Hippocampal formation (tissue), 2 donors: Measurements from ENCODE around the gene MSH4.
A peak's percentile ranks its signal among the peaks of the same experiment; 100 is the strongest.
"Not testable (repeated sequence)": the region's sequence is repeated elsewhere in the genome, so short reads cannot be mapped to it uniquely, and the experiment has no call there.

Experiments used
- DNase-seq, 2 donors: peaks; one replicate each; lab custom pipeline; 2025; lab: John Stamatoyannopoulos, UW

The MSH4 gene

DNA sequence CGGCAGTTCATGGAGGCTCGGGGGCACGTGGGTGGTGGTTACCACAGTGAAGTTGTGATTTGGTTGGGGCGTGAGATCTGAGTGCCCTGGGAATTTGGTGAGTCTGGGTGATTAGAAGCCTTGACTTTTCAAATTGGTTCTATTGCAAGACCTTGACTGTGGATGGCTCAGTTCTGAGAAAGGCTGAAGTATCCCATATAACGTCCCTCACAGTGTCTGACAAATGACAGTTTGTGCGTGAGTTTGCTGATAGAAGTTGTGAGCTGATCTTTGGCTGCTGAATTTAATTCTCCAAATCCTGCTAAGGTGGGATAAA lies 549 bp downstream of the MSH4 start:
- no peak for DNase-seq

DNA sequence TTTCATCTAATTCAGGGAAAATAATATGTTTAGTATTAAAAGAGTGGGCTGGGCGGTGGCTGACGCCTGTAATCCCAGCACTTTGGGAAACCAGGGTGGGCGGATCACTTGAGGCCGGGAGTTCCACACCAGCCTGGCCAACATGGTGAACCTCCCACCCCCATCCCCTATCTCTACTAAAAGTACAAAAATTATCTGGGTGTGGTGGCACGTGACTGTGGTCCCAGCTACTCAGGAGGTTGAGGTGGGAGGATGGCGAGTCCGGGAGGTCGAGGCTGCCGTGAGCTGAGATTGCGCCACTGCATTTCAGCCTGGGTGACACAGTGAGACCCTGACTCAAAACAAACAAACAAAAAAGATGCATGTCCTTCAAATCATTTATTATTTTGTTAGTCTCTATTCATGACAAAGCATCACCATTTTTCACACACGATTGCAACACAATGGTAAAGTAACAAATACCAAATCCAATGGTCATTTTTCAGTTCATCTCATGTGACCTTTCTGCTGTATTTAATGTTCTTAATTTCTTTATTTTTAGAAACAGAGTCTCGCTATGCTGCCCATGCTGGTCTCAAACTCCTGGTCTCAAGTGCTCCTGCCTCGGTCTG lies 1.0 kb downstream of the MSH4 start:
- DNase-seq = no peak

DNA sequence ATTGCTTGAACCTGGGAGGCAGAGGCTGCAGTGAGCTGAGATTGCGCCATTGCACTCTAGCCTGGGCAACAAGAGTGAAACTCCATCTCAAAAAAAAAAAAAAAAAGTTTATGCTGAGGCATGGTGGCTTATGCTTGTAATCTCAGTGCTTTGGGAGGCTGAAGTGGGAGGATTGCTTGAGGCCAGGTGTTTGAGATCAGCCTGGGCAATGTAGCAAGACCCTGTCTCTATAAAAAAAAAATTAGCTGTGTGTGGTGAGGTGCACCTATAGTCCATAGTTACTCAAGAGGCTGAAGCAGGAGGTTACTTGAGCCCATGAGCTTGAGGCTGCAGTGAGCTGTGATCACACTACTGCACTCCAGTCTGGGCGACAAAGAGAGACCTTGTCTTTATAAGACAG lies 4.8 kb downstream of the MSH4 start:
- DNase-seq = not testable (repeated sequence)

DNA sequence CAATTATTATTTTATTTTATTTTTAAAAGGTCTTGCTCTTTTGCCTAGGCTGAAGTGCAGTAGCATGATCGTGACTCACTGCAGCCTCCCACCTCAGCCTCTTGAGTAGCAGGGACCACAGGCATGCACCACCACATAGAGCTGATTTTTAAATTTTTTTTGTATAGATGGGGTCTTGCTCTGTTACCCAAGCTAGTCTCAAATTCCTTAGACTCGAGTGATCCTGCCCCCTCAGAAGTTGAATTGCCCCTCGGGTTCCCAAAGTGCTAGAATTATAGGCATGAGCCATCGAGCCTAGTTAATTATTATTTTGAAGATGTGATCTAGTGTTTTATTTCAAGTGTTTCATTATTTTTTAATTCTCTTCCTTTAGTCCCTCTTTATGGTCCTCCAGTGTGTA lies 12.2 kb downstream of the MSH4 start:
- no peak for DNase-seq

DNA sequence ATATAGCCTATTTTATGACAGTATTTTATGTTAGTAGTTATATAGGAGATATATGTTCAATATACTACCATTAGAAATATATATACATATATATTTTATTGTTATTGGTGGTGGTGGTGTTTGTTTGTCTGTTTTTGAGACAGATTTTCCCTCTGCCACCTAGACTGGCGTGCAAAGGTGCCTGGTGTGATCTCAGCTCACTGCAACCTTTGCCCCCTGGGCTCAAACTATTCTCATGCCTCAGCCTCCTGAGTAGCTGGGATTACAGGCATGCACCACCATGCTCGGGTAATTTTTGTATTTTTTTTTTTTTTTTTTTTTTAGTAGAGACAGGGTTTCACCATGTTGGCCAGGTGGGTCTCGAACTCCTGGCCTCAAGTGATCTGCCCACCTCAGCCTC lies 13.4 kb downstream of the MSH4 start:
- DNase-seq = not testable (repeated sequence)

DNA sequence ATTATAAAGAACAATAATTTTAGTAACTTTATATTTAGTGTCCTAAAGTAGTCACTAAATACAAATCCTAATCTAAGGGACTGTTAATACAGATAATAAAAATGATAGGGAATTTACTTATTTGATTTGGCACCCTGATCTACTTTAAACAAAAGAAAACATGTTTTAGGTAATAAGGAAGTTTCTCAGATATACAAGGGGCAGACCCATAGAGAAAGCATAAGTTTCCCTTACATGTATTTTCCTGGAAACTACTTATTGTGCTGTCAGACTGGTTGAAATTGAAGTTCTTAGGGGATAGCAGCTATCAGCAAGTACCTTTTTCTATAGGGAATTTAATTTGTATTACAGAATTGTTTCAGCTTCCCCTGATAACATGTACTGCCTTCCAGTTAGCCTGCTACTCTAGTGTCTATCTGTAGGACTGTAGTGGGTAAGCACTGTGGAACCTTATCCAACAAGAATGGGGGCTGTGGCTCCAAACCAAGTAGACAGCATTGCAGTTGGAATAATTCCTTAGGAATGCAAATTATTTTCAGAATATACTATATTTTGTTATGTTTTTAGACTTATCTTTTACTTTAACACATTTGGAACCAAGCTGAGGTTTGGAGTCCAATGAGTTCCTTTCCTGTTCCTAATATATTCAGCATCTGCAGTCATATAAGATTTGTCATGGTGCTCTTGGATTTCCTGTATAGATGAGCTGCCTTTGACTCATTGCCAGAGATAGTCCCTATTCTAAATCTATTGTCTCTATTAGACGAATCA lies 14.7 kb downstream of the MSH4 start:
- no peak for DNase-seq

DNA sequence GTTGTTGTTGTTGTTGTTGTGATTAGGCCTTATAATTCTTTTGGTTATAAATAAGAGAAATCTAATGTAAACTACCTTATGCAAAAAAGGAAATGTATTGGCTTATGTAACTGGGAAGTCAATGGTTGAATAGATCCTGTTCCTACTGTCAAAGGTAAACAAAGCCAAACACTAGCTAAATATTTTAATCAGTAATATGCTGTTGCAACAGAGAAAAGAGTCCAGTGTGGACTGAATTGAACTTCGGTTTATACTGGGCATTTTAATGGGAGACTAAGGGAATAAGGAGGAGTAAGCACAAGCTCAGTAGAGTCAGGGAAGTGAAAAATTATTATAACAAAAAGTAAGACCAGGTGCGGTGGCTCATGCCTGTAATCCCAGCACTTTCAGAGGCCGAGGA lies 15.4 kb downstream of the MSH4 start:
- no peak for DNase-seq

DNA sequence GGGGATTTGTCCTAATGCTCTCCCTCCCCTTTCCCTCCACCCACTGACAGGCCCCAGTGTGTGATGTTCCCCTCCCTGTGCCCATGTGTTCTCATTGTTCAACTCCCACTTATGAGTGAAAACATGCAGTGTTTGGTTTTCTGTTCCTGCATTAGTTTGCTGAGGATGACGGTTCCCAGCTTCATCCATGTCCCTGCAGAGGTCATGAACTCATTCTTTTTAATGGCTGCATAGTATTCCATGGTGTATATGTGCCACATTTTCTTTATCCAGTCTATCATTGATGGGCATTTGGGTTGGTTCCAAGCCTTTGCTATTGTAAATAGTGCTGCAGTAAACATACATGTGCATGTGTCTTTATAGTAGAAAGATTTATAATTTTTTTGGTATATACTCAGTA lies 26.9 kb downstream of the MSH4 start:
- DNase-seq = not testable (repeated sequence)

DNA sequence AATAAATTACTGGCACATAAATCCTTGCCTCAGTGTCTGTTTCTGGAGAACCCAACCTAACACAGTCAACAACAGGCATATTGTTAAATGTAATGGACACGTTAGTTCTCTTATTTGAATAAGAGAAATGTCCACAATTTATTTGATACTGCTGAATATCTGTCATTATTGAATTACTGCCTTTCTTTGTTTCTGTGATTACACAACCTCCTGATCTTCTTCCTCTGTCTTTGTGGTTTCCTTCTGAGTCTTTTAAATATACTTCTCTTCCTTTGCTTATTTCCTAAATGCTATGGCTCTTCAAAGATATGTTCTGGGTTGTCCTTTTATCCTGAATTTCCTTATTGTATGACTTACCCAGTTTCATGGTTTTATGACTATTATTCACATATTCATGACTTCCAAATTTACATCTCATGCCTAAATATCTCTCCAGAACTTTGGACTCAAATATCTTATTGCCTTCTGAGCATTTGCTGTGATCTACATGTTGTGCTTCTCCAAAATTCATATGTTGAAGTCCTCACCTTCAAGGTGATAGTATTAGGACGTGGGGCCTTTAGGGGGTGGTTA lies 39.9 kb downstream of the MSH4 start:
- DNase-seq = no peak

DNA sequence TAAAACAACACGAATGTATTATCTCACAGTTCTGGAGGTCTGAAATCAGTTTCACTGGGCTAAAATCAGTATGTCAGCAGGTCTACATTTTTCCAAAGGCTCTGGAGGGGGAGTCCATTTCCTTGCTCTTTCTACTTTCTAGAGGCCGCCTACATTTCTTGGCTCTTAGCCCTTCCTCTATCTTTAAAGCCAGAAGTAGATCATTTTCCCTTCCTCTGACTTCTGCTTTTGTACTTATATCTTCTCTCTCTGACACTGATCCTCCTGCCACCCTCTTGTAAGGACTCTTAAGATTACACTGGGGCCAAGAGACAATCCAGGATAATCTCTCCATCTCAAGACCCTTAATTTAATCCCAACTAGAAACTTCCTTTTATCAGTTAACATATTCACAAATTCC lies 41.4 kb downstream of the MSH4 start:
- DNase-seq = no peak

DNA sequence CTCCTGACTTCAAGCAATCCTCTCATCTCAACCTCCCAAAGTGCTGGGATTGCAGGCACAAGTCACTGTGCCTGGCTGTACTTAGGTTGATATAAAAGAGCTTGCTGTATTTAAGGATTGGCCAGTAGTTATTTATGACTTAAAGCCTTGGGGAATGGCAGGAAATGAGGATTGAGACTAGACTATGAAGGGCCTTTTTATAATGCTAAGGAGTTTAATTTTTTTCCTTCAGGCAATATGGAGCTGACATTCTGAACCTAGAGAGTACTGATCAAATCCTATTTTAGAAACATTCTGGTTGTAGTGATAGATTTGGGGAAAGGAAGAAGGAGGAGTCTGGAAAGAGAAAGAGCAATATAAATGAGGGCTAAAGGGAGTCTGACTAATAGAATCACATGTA lies 44.7 kb downstream of the MSH4 start:
- DNase-seq = no peak

DNA sequence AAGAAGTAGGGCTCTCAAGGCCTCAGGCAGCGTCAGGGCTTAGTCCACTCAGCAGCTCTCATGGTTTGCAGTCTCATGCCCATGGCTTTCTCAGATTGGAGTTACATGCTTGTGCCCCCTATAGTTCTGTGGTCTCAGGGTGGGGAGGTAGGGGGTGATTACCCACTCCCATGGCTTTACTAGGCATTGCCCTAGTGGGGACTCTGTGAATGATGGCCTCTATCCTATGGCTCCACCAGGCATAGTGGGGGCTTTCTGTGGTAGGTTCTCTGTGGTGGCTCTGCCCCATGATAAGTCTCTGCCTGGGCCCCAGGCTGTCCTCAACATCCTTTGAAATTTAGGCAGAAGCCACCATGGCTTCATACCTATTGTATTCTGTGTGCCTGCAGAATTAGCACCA lies 48.9 kb downstream of the MSH4 start:
- DNase-seq = no peak

DNA sequence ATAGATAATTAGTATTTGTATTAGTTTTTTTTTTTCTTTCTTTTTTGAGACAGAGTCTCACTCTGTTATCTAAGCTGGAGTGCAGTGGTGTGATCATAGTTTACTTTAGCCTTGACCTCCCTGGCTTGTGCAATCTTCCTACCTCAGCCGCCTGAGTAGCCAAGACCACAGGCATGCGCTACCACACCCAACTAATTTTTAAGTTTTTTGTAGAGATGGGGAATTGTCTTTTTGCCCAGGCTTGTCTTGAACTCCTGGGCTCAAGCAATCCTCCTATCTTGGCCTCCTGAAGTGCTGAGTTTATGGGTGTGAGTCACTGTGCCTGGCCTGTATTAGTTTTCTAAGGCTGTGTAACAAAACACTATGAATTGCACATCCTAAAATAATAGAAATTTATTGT lies 58.3 kb downstream of the MSH4 start:
- DNase-seq = no peak

DNA sequence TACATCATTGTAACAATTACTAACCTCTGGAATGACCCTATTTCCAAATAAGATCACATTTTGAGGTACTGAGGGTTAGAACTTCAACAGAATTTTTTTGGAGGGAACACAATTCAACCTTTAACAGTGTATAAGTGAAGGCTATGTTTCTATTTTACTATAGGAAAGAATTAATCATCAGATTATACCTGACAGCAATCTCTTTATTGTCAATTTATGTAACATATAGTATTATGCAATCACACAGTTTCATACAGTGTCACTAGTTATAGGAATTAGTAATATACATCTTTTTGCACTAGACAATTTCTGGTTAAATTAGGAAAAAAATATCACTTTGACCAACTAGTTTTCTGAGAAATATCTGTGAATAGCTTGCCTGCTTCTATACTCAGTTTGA lies 59.1 kb downstream of the MSH4 start:
- no peak for DNase-seq

DNA sequence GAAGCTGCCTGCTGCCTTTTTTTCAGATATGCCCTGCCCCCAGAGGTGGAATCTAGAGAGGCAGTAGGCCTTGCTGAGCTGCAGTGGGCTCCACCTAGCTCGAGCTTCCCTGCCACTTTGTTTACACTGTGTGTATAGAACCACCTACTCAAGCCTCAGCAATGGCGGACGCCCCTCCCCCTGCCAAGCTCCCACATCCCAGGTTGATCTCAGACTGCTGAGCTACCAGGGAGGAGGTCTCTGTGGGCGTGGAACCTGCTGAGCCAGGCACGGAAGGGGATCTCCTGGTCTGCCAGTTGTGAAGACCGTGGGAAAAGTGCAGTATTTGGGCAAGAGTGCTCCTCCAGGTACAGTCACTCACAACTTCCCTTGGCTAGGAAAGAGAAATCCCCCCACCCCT lies 65.1 kb downstream of the MSH4 start:
- DNase-seq = no peak

DNA sequence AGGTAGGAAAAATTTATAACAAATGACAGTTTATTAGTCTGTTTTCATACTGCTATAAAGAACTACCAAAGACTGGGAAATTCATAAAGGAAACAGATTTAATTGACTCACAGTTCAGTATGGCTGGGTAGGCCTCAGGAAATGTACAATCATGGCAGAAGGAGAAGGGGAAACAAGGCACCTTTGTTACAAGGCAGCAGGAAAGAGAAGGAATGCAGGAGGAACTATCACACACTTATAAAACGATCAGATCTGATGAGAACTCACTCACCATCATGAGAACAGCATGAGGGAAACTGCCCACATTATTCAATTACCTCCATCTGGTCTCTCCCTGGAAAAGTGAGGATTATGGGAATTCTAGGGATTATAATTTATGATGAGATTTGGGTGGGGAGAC lies 74.3 kb downstream of the MSH4 start:
- DNase-seq = no peak

DNA sequence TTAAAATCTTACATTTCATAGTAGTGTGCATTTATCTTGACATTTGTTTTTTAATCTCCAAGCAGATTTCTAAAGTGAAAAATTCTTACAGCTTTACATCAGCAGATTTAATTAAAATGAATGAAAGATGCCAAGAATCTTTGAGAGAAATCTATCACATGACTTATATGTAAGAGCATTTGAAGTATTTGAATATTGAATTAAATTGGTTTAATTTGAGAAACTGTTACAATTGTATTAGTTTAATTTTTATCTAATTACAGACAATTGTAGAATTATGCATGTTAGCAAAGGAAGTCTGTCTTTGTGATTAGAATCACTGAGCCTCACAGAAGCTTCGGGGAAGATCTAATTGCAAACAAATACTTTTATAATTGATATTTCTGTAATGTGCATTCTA lies 83.3 kb downstream of the MSH4 start:
- DNase-seq = no peak

DNA sequence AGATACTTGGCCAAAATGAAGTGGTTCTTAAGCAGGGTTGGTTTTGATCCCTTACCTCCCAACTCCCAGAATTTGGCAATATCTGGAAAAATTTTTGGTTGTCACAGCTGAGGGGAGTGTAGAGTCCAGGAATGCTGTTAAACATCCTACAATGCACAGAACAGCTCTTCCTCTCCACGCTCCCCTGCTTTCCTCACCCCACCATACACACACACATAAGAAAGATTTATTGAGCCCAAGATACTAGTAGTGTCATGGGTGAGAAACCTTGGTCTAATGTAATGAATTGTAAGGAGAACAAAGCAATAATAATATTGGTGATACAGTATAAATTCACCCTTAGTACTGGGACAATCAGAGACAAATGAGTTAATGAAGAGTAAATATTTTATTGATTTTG lies 87.8 kb downstream of the MSH4 start:
- DNase-seq = no peak

DNA sequence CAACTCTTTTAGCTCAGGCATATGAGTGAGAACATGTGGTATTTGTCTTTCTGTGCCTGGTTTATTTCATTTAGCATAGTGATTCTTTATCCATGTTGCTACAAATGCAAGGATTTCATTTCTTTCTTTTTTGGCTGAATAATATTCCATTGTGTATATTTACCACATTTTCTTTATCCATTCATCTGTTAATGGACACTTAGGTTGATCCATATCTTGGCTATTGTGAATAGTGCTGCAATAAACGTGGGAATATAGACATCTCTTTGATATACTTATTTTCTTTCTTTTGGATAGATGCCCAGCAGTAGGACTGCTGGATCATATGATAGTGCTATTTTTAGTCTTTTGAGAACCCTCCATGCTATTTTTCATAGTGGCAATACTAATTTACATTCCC lies 104.7 kb downstream of the MSH4 start:
- DNase-seq = no peak

DNA sequence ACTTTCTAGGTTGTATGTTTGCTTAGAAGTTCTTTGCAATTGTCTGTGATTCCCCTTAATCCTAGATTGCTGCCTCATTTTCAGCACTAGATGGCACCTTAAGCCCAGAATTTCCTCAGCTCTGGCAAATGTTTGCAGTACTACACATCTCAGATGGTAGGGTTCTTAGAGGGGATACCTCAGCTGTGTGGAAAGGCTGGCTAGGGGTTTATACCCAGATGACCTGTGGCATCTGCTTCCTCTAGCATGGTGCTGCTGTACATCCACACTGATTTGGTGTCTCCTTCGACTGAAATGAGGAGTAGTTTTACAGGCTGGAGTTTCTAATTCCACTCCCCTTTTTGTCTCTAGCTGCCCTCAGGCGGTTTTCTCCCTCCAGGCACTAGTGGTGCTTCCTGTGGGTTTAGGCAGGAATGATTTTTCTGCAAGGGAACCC lies 112.1 kb downstream of the MSH4 start:
- DNase-seq = peak in 1 of 2 donors; percentile 8

DNA sequence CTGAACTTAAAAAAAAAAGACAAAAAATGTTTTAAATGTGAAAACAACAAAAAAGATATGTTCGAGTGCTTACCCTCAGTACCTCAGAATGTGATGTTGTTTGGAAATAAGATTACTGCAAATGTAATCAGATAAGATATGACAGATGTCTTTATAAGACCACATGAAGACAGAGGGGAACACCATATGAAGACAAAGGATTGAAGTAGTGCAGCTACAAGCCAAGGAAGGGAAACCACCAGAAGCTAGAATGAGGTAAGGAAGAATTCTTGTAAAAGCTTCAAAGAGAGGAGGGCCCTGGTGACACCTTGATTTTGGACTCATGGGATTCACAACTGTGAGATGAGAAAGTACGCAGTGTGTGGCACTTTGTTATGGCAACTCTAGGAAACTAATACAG lies 120.2 kb downstream of the MSH4 start:
- no peak for DNase-seq

DNA sequence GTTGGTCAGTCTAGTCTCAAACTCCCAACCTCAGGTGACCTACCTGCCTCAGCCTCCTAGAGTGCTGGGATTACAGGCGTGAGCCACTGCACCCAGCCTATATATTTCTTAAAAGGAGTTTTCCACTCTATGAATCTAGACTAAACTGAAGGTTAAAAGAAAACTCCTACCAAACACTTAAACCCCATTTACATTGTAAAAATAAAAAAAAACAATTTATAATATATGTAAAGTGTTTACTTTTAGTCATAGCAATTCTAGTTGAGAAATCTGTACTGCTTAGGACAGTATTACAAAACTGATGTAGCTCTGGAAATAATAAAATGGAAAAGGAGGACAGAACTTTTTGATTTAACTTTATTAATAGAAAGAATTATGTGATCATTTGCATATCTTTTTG lies 126.0 kb downstream of the MSH4 start:
- no peak for DNase-seq

DNA sequence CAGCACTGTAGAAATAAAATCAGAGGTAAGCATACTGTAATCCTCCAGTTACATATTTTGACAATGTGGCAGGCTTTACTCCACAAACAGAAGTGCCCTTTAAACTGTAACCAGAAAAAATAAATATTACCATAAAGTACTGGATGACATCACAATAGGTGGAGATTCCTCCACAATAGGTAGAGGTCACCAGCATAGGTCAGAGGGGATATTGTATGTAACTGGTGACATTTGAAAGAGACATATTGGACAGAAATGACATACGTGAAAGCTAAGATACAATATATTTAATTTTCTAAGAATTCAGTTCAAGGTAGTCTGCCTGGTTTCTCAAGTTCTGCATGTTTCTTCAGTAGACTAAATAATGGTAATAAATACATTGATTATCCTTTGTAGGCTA lies 135.6 kb downstream of the MSH4 start, which contains the start of gene ASB17:
Gene ASB17 (minus strand): TSS at position 101 of the 400 bp plus-strand sequence. CDS start 113 bp downstream, outside the sequence.
- DNase-seq = no peak

DNA sequence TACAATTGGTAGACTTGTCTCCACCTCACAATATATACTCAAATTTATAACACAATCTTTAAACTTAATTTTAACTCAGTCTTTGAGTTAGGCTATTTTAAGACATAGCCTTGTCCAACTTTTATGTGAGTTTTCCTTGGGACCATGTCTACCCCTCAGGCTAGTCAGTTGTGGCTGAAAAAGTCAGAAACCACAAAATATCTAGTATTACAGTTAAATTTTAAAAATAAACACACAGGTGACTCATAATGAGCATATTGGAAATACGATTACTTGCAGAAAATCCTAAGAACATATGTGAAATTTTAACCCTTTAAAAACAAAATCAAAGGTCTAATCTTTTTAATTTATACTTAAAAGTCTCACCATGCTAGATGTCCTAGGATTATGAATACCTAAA lies 140.4 kb downstream of the MSH4 start:
- DNase-seq = no peak
